Chondrocyte (in vitro differentiated cells): ENCODE measurements around the gene GIPC2. TPM values are rescaled to one million over a fixed set of nuclear protein-coding genes. Genes with fewer than 3 reads are reported as not detected.

Experiments
- DNase-seq: peaks from one replicate; pipeline ENCODE4 v3.0.0; 2021; ENCODE audit warnings: mixed read lengths, low spot score
- H3K27ac Mint-ChIP-seq: one replicate; pipeline ENCODE4 v1.8.0; 2021; ENCODE audit warnings: mild to moderate bottlenecking, moderate library complexity, mixed read lengths; ENCODE audit not compliant: unreplicated experiment
- H3K27me3 Mint-ChIP-seq: 2 replicates; pipeline ENCODE4 v1.8.0; 2021; ENCODE audit warnings: low read depth, mixed read lengths
- H3K36me3 Mint-ChIP-seq: 2 replicates; pipeline ENCODE4 v1.8.0; 2021; ENCODE audit warnings: low read depth, mixed read lengths
- H3K4me1 Mint-ChIP-seq: 2 replicates; pipeline ENCODE4 v1.8.0; 2021; ENCODE audit warnings: low read depth, mild to moderate bottlenecking, mixed read lengths
- H3K4me3 Mint-ChIP-seq: one replicate; pipeline ENCODE4 v1.8.0; 2021; ENCODE audit warnings: mild to moderate bottlenecking, moderate library complexity, mixed read lengths; ENCODE audit not compliant: unreplicated experiment
- H3K9me3 Mint-ChIP-seq: 2 replicates; pipeline ENCODE4 v1.8.0; 2021; ENCODE audit warnings: low read depth, mixed read lengths
- CTCF ChIP-seq: fragments of 200-600 bp; sonication (generic); IDR thresholded peaks from 2 replicates; pipeline ENCODE4 v1.5.0; 2021; ENCODE audit warnings: antibody characterized with exemption, mild to moderate bottlenecking, moderate library complexity
- total RNA-seq: library from RNA; stranded (reverse); gene quantifications from 3 replicates; pipeline ENCODE4 v1.2.1, GENCODE V29; 2021

The GIPC2 gene
- total RNA-seq, 1 donor from 2014 or later: 0.15 TPM

- H3K36me3 Mint-ChIP-seq: no peaks in the 10 kb centered on the region
- H3K4me3 Mint-ChIP-seq: no peak overlapping the region
- no peak overlapping the region for H3K27ac Mint-ChIP-seq
- no peaks in the 10 kb centered on the region for H3K9me3 Mint-ChIP-seq
- DNase-seq: no peak
- peaks cover 20% of the 10 kb centered on the region for H3K4me1 Mint-ChIP-seq
- H3K27me3 Mint-ChIP-seq: no peaks in the 10 kb centered on the region
- TF ChIP-seq CTCF: no peak
These were observed 26.4 kb downstream of the GIPC2 start for GRCh38 chr1:78072216-78072615.

DNA sequence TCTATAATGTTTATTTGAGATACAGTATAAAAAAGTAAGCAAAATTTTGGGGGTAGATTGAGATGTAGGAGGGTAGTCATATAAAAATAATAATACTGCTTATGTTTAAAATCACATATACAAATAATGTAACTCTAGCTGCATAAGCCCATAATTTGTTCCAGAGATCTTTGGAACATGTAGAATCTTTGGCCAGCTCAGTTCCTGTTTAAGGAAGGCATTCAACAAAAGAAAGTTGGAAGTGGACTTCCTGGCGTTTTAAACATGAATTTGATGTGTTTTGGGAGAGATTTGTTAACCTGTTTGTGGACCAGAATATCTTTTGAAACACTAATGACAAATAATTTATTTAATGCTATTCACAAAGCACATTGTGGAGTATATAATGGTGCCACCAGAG, 27.7 kb downstream of the GIPC2 start:
- H3K9me3 Mint-ChIP-seq: no peaks in the 10 kb centered on the region
- no peak overlapping the region for H3K4me3 Mint-ChIP-seq
- no peak for TF ChIP-seq CTCF
- no peaks in the 10 kb centered on the region for H3K36me3 Mint-ChIP-seq
- H3K4me1 Mint-ChIP-seq: peaks cover 23% of the 10 kb centered on the region
- H3K27me3 Mint-ChIP-seq: no peaks in the 10 kb centered on the region
- no peak for DNase-seq
- no peak overlapping the region for H3K27ac Mint-ChIP-seq

GRCh38 chr1:78075621-78076020, 29.9 kb downstream of the GIPC2 start:
- H3K36me3 Mint-ChIP-seq: no peaks in the 10 kb centered on the region

DNA sequence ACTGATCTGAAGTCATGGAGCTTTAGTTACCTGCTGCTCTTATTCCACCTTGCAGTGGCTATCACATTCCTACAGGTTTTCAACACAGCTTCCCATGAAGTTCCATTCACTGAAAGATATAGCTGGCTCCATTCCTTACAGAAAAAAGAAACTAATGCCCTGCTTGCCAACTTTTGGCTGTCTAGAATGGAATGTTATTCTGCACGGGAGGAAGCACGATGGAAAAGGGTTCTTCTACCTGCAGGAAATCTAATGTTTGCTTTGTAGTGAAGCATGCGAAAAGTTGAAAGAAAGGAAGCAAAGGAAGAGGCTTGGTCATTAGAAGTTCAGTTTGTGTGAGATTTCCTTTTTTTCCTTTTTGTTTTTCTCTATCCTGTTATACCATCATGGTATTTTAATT, 32.6 kb downstream of the GIPC2 start:
- H3K27ac Mint-ChIP-seq: peak overlapping the region; percentile 3
- TF ChIP-seq CTCF: no peak

More at GRCh38 chr1:78075621-78076020, 29.9 kb downstream of the GIPC2 start:
- no peaks in the 10 kb centered on the region for H3K9me3 Mint-ChIP-seq
- H3K27me3 Mint-ChIP-seq: no peaks in the 10 kb centered on the region
- DNase-seq: no peak
- H3K4me1 Mint-ChIP-seq: peaks cover 35% of the 10 kb centered on the region
- no peak for TF ChIP-seq CTCF
- H3K4me3 Mint-ChIP-seq: no peak overlapping the region
- H3K27ac Mint-ChIP-seq: no peak overlapping the region

DNA sequence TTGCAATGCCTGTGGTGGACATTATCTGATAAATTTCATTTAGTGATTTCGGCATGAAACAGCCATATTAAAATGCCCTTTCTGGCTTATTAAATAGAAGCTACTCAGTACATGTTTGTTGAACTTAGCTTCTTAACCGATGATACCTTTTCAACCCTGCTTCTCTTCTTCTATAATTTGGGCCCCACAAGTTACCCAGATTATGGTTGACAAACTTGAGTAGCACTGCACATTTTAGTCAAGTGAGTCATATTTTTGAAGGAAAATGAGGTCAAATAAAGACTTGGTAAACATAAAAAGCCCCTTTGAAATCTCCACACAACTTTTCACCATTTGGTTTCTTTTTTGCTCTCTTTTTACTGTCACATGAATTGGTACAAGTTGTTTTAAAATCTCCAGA, 33.8 kb downstream of the GIPC2 start:
- no peak overlapping the region for H3K4me3 Mint-ChIP-seq
- TF ChIP-seq CTCF: no peak
- peaks cover 37% of the 10 kb centered on the region for H3K4me1 Mint-ChIP-seq
- H3K27ac Mint-ChIP-seq: peak overlapping the region; percentile 68
- H3K27me3 Mint-ChIP-seq: no peaks in the 10 kb centered on the region
- H3K36me3 Mint-ChIP-seq: peaks cover 1% of the 10 kb centered on the region
- no peak for DNase-seq
- no peaks in the 10 kb centered on the region for H3K9me3 Mint-ChIP-seq

More for the DNA sequence above, 32.6 kb downstream of the GIPC2 start:
- H3K36me3 Mint-ChIP-seq: peaks cover 1% of the 10 kb centered on the region
- no peaks in the 10 kb centered on the region for H3K9me3 Mint-ChIP-seq
- H3K4me3 Mint-ChIP-seq: no peak overlapping the region
- no peaks in the 10 kb centered on the region for H3K27me3 Mint-ChIP-seq
- H3K4me1 Mint-ChIP-seq: peaks cover 37% of the 10 kb centered on the region
- no peak for DNase-seq
